ENCODE results near the gene CEP170B.

GRCh38 chr14:104879983-104880565 lies 15.0 kb downstream of the CEP170B start:
- no peak for TF ChIP-seq EZH2 (IDR thresholded peaks at IDR 0.05; ENCODE audit: insufficient read depth, poor library complexity, severe bottlenecking)
- TF ChIP-seq EZH2phosphoT487 (IDR thresholded peaks at IDR 0.05; ENCODE audit: insufficient read depth, low read depth), result no peak

All from GM23248 (cell line).